Limb (tissue), 2 donors: ENCODE measurements around the gene CIAO1.
"Not testable (repeated sequence)": the region's sequence is repeated elsewhere in the genome, so short reads cannot be mapped to it uniquely, and the experiment has no call there.

ENCODE experiments used
- DNase-seq, 2 donors: peaks; one replicate each; pipeline ENCODE4 v3.0.0-alpha.2; 2016; ENCODE audit errors: extremely low spot score in 2 of 2

CIAO1 gene

DNA sequence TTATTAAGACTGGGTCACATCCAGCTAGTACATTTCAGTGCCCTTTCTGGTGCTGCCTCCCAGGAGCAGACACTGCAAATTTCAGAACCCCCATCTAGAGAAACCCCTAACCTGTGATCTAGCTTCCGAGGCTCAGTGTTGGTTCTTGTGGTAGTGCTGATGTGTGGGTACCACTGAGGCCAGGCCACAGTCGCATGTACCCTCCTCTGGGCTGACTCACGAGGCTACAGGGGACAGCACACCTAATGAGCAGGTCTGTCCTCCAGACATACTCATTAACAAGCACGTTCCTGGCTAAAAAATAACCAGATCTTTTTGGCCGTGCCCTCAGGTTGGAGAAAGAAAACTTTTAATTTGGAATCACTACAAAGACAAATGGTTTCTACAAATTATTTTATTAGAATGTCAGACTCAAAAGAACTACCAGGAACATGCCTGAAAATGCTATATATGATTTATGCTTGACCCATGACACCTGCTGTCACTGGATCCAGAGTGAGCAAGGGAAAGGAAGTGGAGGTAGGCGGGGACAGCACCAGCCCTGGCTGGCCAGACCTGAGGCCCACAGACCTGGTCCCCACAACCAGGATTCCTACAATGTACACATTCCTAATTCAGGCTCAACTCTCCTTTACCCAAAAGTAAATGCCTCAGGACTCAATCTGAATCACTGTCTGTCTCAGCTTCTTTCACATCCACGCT lies 8.5 kb downstream of the CIAO1 start:
- no peak for DNase-seq

DNA sequence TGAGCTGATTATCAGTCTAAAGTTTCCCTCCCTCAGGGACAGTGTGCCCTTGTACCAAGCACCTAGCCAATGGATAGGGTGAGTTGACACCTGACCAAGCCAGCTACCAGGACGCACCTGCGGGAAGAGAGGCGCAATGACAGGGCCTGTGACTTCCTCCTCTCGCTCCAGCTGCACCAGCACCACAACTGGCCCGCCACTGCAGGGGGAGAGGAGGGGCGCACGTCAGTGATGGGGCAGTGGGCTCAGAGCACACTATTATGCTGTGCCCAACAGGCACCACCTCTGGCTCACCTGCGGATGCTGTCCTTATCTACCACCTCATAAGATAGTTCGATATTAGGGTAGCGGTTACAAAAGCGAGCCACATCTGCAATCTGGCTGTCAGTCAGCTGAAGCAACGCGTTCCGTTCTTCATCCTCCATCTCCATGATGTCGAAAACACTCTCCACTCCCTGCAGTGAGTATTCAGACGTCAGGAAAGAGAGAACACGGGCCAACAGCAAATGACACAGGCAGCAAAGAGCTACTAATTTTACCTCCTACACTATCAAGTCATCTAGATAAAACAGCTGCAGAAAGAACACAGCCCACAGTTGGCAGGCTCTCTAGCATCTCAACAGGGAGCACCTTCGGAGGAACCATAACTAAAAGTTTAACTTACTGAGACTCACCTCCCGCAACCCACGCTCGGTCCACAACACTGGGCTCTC lies 10.9 kb downstream of the CIAO1 start:
- no peak for DNase-seq

DNA sequence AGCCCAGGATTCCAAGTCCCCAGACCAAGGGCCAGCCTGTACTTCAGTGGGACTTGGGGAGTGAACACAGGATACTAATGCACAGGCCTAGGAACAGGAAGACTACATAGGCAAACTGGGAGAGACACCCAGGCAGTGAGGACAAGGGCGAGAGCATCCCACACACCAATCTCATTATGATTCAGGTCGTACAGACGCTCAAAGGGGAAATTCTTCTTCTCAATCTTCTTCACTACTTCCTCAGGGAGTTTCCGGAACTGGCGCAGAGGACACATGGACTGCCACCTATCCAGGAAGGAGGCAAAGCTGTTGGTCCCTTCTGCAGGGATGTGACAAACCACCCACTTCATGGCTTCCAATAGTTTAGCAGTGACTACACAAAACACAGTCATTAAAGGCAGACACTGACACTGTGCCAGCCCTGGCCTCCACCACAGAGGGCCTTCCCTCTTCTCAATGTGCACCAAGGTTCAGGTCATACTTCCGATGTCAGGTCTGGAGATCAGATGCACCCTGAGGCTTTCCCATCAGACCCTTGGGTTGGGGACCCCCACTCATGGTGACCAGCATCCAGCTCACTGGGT lies 21.3 kb downstream of the CIAO1 start:
- no peak for DNase-seq

- DNase-seq = no peak
Observed at GRCh38 chr2:96291751-96292150, 25.7 kb downstream of the CIAO1 start.

GRCh38 chr2:96294271-96294670 lies 28.2 kb downstream of the CIAO1 start:
- DNase-seq = not testable (repeated sequence)

DNA sequence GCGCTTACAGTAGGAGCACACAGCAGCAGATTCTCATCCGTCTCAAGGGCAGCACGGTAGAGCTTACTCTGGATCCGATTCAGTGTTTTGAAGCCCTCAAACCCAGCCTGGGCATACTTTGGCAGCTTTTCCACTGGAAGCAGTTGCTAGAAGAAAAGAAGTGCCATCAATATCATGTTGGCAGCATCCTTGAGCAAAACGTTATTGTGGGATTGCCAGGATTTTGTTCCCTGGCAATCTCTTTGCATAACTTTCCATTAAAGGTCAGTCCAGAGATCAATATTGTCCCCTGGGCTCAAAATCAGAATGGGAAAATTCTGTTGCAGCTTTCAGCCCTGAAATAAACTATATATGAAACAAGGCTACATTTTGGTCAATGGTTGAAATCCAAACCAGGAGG lies 30.9 kb downstream of the CIAO1 start:
- DNase-seq = no peak

GRCh38 chr2:96301865-96302264 lies 35.8 kb downstream of the CIAO1 start:
- DNase-seq = no peak

- no peak for DNase-seq
Observed at GRCh38 chr2:96304606-96305005, 38.6 kb downstream of the CIAO1 start.

- peak; percentile 91 to 93 for DNase-seq
Observed at GRCh38 chr2:96305091-96305978, 39.3 kb downstream of the CIAO1 start, which contains the start of gene SNRNP200. Gene SNRNP200 (minus strand): TSS chr2:96305546. CDS start chr2:96305437, 109 bp downstream.

- no peak for DNase-seq
Observed at GRCh38 chr2:96305979-96306308, 39.9 kb downstream of the CIAO1 start.

GRCh38 chr2:96306370-96306769 lies 40.3 kb downstream of the CIAO1 start:
- DNase-seq = no peak

DNA sequence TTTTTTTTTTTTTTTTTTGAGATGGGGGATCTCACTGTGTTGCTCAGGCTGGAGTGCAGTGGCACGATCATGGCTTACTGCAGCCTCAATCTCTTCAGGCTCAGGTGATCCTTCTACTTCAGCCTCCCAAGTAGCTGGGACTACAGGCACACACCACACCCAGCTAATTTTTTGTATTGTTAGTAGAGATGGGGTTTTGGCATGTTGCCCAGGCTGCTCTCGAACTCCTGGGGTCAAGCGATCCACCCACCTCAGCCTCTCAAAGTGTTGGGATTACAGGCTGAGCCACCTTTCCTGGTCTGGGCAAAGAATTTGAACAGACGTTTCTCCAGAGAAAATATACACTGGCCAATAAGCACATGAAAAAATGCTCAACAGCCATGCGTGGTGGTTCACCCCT lies 42.2 kb downstream of the CIAO1 start:
- no peak for DNase-seq

- no peak for DNase-seq
Observed at GRCh38 chr2:96315005-96315399, 49.0 kb downstream of the CIAO1 start.

DNA sequence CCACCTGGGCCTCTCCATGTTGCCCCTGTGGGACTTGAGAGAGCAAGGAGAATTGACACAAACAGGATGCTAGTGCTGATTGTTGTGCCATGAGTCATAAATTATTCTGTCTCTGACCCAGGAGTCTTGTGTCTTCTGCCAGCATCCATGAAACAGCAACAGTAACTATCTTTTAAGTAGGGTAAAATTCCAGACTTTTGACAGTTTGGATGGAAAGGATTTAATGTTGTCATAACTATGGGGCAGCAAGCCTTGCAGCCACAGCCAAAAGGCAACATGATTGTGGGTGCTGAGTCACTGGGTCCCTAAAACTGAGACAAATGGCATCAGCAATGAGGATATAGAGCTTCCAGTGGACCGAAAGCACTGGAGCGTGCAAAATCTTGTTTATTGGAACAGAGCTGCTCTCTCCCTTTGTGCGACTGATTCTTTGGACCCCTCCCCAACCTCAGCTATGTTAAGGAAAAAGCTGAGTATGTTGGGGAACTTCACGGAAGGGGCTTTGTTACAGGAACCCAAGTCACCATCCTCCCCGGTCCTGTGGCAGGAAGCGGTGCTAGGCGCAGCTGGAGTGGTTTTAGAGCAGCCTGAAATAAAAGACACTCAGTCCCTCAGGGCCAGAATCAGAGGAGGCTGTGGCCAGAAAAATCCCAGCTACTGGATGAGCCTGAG lies 49.5 kb downstream of the CIAO1 start:
- DNase-seq = no peak

GRCh38 chr2:96316999-96317398 lies 51.0 kb downstream of the CIAO1 start:
- no peak for DNase-seq

- DNase-seq = no peak
Observed at GRCh38 chr2:96317584-96317997, 51.6 kb downstream of the CIAO1 start.

DNA sequence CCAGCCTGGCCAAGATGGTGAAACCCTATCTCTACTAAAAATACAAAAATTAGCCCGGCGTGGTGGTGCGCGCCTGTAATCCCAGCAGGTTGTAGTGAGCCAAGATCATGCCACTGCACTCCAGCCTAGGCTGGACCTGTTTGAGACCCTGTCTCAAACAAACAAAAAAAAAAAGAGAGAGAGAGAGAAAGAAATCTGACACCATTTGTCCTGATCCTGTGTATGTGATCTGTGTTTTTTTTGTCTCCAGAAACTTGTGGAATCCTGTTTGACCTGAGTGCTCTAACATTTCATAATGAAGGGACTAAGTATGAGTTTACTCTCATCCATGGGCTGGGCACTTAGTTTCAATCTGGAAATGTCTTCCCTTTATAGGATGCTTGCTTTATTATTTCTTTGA lies 52.7 kb downstream of the CIAO1 start:
- no peak for DNase-seq

- no peak for DNase-seq
Observed at GRCh38 chr2:96319396-96319795, 53.4 kb downstream of the CIAO1 start.

DNA sequence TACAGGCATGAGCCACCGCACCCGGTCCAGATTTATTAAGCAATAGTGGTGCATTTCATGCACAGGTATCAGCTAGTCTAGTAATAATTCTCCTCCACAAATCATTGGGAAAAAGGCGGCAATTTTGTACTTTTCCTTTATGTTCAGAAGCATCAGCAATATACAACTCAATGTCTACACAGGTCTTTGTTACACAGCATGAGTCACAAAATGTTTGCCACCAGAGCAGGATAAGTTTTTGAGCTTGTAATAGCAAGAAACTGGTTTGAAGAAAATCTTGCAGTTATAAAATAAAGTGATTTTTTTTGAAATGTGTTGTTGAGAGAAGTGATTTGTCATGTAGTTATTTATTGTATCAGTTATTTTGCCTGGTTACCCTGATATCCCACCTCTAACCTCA lies 54.3 kb downstream of the CIAO1 start:
- no peak for DNase-seq

DNA sequence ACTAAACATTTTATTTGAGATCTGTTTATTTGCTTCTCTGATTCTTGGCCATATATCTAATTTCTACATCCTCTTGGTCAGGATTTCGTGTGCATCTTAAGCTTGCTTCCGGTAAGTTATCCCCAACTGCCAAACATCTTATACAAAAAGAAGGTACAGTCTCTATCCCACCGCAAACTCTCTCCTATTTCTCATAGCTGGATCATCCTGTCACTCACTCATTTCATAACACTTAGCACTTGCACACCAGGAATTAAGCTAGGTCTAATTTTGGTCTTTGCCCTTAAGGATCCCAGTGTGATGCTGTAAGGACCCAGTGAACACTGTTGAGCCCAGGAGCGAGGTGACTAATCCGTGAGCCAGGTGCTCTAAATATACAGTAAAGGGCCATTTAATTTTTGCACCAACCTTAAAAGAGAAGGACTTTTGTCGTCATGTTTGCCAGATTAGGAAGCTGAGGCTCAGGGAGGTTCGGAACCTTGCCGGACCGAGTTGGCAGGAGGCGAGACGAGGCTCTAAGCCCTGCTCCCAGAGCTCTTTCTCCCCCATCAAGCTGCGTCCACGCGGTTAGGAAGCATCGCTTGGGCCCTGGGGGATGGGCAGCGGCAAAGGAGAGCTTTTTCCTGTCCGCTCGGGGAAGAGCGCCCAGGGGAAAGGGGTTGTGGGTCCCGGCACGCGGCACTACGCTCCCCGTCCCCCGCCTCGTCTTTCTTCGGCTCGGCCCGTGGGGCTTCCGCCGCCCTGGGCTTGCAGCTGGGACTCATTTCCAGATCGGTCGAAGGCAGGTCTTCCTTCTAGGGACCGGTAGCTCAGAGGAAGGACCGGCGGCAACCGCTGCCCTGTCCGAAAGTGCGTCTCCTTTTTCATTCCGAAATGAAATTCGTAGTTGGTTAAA lies 55.0 kb downstream of the CIAO1 start:
- DNase-seq = peak in 1 of 2 donors; percentile 52
